Keratinocyte (primary cell): ENCODE measurements around the gene HEYL. TPM values are rescaled to one million over a fixed set of nuclear protein-coding genes. Genes with fewer than 3 reads are reported as not detected.

Experiments used
- DNase-seq: peaks from one replicate; pipeline ENCODE4 v3.0.0-alpha.2; 2011; ENCODE audit warnings: low read depth, missing footprints, low spot score
- FAIRE-seq: peaks from 2 replicates; lab custom pipeline; 2011; peaks lifted over from hg19 to GRCh38; lab: Jason Lieb, UNC
- H2AFZ ChIP-seq: 2 replicates; pipeline ENCODE4 v1.6.0; 2012; ENCODE audit warnings: low read length, control low read depth, inconsistent platforms; ENCODE audit not compliant: control insufficient read depth
- H3K27ac ChIP-seq: 2 replicates; pipeline ENCODE4 v1.5.1; 2011; ENCODE audit warnings: low read length; ENCODE audit not compliant: control insufficient read depth, insufficient read depth
- H3K27me3 ChIP-seq: 3 replicates; pipeline ENCODE4 v1.6.0; 2011; ENCODE audit warnings: low read length; ENCODE audit not compliant: control insufficient read depth, insufficient read depth; ENCODE audit errors: extremely low read depth
- H3K36me3 ChIP-seq, 2 experiments: 2 replicates in 1 of 2; 3 replicates in 1 of 2; pipeline ENCODE4 v1.5.1; 2011; ENCODE audit warnings: low read length in 2 of 2, mild to moderate bottlenecking in 1 of 2; ENCODE audit not compliant: control insufficient read depth in 2 of 2, insufficient read depth in 2 of 2; ENCODE audit errors: extremely low read depth in 1 of 2
- H3K4me1 ChIP-seq: 3 replicates; pipeline ENCODE4 v1.5.1; 2011; ENCODE audit warnings: low read length; ENCODE audit not compliant: control insufficient read depth, insufficient read depth; ENCODE audit errors: extremely low read depth
- H3K4me2 ChIP-seq: 3 replicates; pipeline ENCODE4 v1.6.0; 2011; ENCODE audit warnings: low read depth, low read length; ENCODE audit not compliant: control insufficient read depth, insufficient read depth; ENCODE audit errors: extremely low read depth
- H3K4me3 ChIP-seq, 3 experiments: fragments of 200-600 bp in 1 of 3; sonication (generic) in 1 of 3; 2 replicates in 2 of 3; 3 replicates in 1 of 3; pipeline ENCODE4 v1.5.1; 2011 to 2016; ENCODE audit warnings: low read length in 3 of 3, mild to moderate bottlenecking in 3 of 3, control low read depth in 2 of 3, inconsistent platforms in 1 of 3, low read depth in 1 of 3, mixed read lengths in 1 of 3, mixed run types in 1 of 3, moderate library complexity in 1 of 3; ENCODE audit not compliant: control insufficient read depth in 2 of 3, insufficient read depth in 2 of 3; ENCODE audit errors: extremely low read depth in 1 of 3
- H3K79me2 ChIP-seq: 2 replicates; pipeline ENCODE4 v1.6.0; 2012; ENCODE audit warnings: low read length; ENCODE audit not compliant: control insufficient read depth, insufficient read depth
- H3K9ac ChIP-seq: 3 replicates; pipeline ENCODE4 v1.6.0; 2011; ENCODE audit warnings: low read length; ENCODE audit not compliant: control insufficient read depth, insufficient read depth; ENCODE audit errors: extremely low read depth
- H3K9me1 ChIP-seq: 3 replicates; pipeline ENCODE4 v1.6.0; 2011; ENCODE audit warnings: low read length; ENCODE audit not compliant: control insufficient read depth, insufficient read depth; ENCODE audit errors: extremely low read depth
- H3K9me3 ChIP-seq: 2 replicates; pipeline ENCODE4 v1.5.1; 2012; ENCODE audit warnings: low read depth, low read length; ENCODE audit not compliant: control insufficient read depth
- H4K20me1 ChIP-seq: 3 replicates; pipeline ENCODE4 v1.6.0; 2011; ENCODE audit warnings: low read length; ENCODE audit not compliant: control insufficient read depth, insufficient read depth; ENCODE audit errors: extremely low read depth
- CTCF ChIP-seq, 3 experiments: IDR thresholded peaks in 1 of 3; conservative IDR thresholded peaks in 1 of 3; optimal IDR thresholded peaks in 1 of 3; 2 replicates in 2 of 3; 3 replicates in 1 of 3; pipeline versions ENCODE3 to v1.5.1; 2011; ENCODE audit warnings: low read length in 3 of 3, mild to moderate bottlenecking in 3 of 3, moderate library complexity in 2 of 3, control low read depth in 1 of 3, inconsistent platforms in 1 of 3; ENCODE audit not compliant: insufficient read depth in 2 of 3; ENCODE audit errors: extremely low read depth in 1 of 3
- EZH2 ChIP-seq: IDR thresholded peaks from one replicate; pipeline ENCODE4 v1.6.1; 2012; ENCODE audit warnings: inconsistent platforms, mild to moderate bottlenecking, low read length, moderate library complexity
- dilution Hi-C: fragments of 300-500 bp; cut with MboI; formaldehyde crosslinking; loops from one replicate; pipeline ENCODE4 v1.7.0; 2020; ENCODE audit warnings: low sequenced_read_pairs; ENCODE audit not compliant: extremely low pct_ligation_motif_present
- polyA plus RNA-seq, 5 experiments: library from polyadenylated mRNA; depleted of rRNA in 3 of 5; stranded (reverse) in 3 of 5; stranded (forward) in 1 of 5; unstranded in 1 of 5; fragments of >200 nt; gene quantifications; 1 replicate in 1 of 5; 2 replicates in 3 of 5; 3 replicates in 1 of 5; pipeline versions ENCODE4 v1.2.1 to v1.2.3, GENCODE V29; 2011 to 2012; ENCODE audit warnings: missing spikeins in 2 of 5, low read depth in 1 of 5, low replicate concordance in 1 of 5

HEYL gene
- polyA plus RNA-seq, 1 donor (not counting 4 experiments of a cell fraction or from before 2014, with no cell fraction given), result not detected

- H3K27me3 ChIP-seq, result no peaks in the 10 kb centered on the region
- H3K4me2 ChIP-seq, result no peak overlapping the region
- H3K9ac ChIP-seq, result no peak overlapping the region
- H2AFZ ChIP-seq, result no peak overlapping the region
- H4K20me1 ChIP-seq, result no peaks in the 10 kb centered on the region
- H3K9me3 ChIP-seq, result no peaks in the 10 kb centered on the region
- H3K9me1 ChIP-seq, result no peaks in the 10 kb centered on the region
- H3K79me2 ChIP-seq, result no peaks in the 10 kb centered on the region
- dilution Hi-C loops, result no loop called here
- no peak overlapping the region for H3K27ac ChIP-seq
- no peaks in the 10 kb centered on the region for H3K36me3 ChIP-seq
- FAIRE-seq (no peak), DNase-seq (no peak)
- no peak overlapping the region for H3K4me3 ChIP-seq
- peaks cover 12% of the 10 kb centered on the region for H3K4me1 ChIP-seq
- no peak for TF ChIP-seq EZH2
Observed at GRCh38 chr1:39650431-39650830, 11.0 kb upstream of the HEYL start.

- FAIRE-seq (no peak), DNase-seq (no peak)
- no peaks in the 10 kb centered on the region for H4K20me1 ChIP-seq
- no peak overlapping the region for H2AFZ ChIP-seq
- H3K36me3 ChIP-seq, result no peaks in the 10 kb centered on the region
- H3K4me3 ChIP-seq, result no peak overlapping the region
- H3K9me1 ChIP-seq, result no peaks in the 10 kb centered on the region
- H3K27me3 ChIP-seq, result no peaks in the 10 kb centered on the region
- dilution Hi-C loops, result no loop called here
- H3K79me2 ChIP-seq, result no peaks in the 10 kb centered on the region
- no peak overlapping the region for H3K9ac ChIP-seq
- H3K27ac ChIP-seq, result no peak overlapping the region
- no peak overlapping the region for H3K4me2 ChIP-seq
- H3K4me1 ChIP-seq, result peaks cover 12% of the 10 kb centered on the region
- TF ChIP-seq CTCF (optimal IDR thresholded peaks at IDR 0.05 in 1 of 3, IDR thresholded peaks at IDR 0.05 in 1 of 3, conservative IDR thresholded peaks at IDR 0.05 in 1 of 3; ENCODE audit: extremely low read depth in 1 of 3, insufficient read depth in 2 of 3, low read length in 3 of 3) (no peak), EZH2 (no peak)
- no peaks in the 10 kb centered on the region for H3K9me3 ChIP-seq
Observed at GRCh38 chr1:39649636-39650185, 10.3 kb upstream of the HEYL start.

GRCh38 chr1:39648496-39648895 lies 9.1 kb upstream of the HEYL start:
- no peaks in the 10 kb centered on the region for H4K20me1 ChIP-seq
- H3K79me2 ChIP-seq, result no peaks in the 10 kb centered on the region
- no peak overlapping the region for H2AFZ ChIP-seq
- DNase-seq, result no peak
- H3K4me3 ChIP-seq, result no peak overlapping the region
- no peaks in the 10 kb centered on the region for H3K9me1 ChIP-seq
- H3K9me3 ChIP-seq, result no peaks in the 10 kb centered on the region
- H3K9ac ChIP-seq, result no peak overlapping the region
- peaks cover 8% of the 10 kb centered on the region for H3K27me3 ChIP-seq
- H3K4me2 ChIP-seq, result no peak overlapping the region
- TF ChIP-seq EZH2 (no peak), CTCF (optimal IDR thresholded peaks at IDR 0.05 in 1 of 3, IDR thresholded peaks at IDR 0.05 in 1 of 3, conservative IDR thresholded peaks at IDR 0.05 in 1 of 3; ENCODE audit: extremely low read depth in 1 of 3, insufficient read depth in 2 of 3, low read length in 3 of 3) (no peak)
- no peaks in the 10 kb centered on the region for H3K36me3 ChIP-seq
- dilution Hi-C loops, result no loop called here
- peaks cover 6% of the 10 kb centered on the region for H3K4me1 ChIP-seq
- FAIRE-seq, result no peak
- no peak overlapping the region for H3K27ac ChIP-seq
